ENCODE data around the gene PIN1.

DNA sequence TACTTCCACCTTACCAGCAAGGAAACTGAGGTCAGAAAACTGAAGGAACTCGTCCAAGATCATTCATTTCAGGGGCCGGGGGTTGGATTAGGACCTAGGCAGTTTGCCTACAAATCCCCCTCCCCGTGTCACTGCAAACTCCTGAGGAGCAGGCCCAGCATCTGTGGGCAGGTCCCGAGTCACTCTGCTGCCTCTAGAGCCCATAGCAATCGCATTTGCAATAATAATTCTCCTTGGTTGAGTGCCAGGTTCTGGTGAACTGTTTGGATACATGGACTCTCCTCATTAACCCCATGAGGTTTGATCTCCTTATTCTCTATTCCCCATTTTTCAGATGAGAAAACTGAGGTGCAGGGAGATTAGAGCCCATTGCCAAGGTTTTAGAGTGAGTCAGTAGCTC is 903 bp downstream of the PIN1 start:
- no peak for TF ChIP-seq POLR2A (IDR thresholded peaks at IDR 0.05)
- TF ChIP-seq, protein P1, sequence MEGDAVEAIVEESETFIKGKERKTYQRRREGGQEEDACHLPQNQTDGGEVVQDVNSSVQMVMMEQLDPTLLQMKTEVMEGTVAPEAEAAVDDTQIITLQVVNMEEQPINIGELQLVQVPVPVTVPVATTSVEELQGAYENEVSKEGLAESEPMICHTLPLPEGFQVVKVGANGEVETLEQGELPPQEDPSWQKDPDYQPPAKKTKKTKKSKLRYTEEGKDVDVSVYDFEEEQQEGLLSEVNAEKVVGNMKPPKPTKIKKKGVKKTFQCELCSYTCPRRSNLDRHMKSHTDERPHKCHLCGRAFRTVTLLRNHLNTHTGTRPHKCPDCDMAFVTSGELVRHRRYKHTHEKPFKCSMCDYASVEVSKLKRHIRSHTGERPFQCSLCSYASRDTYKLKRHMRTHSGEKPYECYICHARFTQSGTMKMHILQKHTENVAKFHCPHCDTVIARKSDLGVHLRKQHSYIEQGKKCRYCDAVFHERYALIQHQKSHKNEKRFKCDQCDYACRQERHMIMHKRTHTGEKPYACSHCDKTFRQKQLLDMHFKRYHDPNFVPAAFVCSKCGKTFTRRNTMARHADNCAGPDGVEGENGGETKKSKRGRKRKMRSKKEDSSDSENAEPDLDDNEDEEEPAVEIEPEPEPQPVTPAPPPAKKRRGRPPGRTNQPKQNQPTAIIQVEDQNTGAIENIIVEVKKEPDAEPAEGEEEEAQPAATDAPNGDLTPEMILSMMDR (IDR thresholded peaks at IDR 0.05), result no peak
